ENCODE results near the gene SSR1.
"Not testable (repeated sequence)": the region's sequence is repeated elsewhere in the genome, so short reads cannot be mapped to it uniquely, and the experiment has no call there.

SSR1 gene

DNA sequence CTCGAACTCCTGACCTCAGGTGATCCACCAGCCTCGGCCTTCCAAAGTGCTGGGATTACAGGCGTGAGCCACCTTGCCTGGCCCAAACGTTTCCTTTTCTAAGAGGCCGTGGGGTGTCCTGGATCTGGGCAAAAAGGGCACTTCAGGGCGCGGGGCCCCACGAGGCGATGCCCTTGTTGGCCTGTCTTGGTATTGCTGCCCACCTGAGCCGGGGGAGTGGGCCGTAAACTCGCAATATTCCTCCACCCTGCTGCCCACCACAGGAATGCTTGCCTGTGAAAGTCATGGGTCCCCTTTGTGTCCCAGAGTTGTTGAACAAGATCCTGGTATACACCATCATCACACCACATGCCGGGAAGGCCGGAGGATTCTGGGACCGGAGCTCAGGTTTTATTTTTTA, 49.0 kb downstream of the SSR1 start:
- no peak for DNase-seq (ENCODE audit: low spot score)

GRCh38 chr6:7263519-7263805, 49.5 kb downstream of the SSR1 start:
- in situ Hi-C loops (cut with MboI; ENCODE audit: low sequenced_read_pairs, unreplicated experiment); DNase-seq (ENCODE audit: low spot score): not testable (repeated sequence)

More for the DNA sequence above, 49.0 kb downstream of the SSR1 start:
- no peak for TF ChIP-seq CTCF (IDR thresholded peaks at IDR 0.05; ENCODE audit: borderline replicate concordance, control extremely low read depth, extremely low read depth, insufficient read depth, missing control alignments)
- in situ Hi-C loops (cut with MboI; ENCODE audit: low sequenced_read_pairs, unreplicated experiment): no loop called here

- no peak for TF ChIP-seq CTCF (IDR thresholded peaks at IDR 0.05; ENCODE audit: borderline replicate concordance, control extremely low read depth, extremely low read depth, insufficient read depth, missing control alignments)
- no peak for DNase-seq (ENCODE audit: low spot score)
- in situ Hi-C loops (cut with MboI; ENCODE audit: low sequenced_read_pairs, unreplicated experiment): no loop called here
Observed at GRCh38 chr6:7262746-7263518, 50.1 kb downstream of the SSR1 start.

DNA sequence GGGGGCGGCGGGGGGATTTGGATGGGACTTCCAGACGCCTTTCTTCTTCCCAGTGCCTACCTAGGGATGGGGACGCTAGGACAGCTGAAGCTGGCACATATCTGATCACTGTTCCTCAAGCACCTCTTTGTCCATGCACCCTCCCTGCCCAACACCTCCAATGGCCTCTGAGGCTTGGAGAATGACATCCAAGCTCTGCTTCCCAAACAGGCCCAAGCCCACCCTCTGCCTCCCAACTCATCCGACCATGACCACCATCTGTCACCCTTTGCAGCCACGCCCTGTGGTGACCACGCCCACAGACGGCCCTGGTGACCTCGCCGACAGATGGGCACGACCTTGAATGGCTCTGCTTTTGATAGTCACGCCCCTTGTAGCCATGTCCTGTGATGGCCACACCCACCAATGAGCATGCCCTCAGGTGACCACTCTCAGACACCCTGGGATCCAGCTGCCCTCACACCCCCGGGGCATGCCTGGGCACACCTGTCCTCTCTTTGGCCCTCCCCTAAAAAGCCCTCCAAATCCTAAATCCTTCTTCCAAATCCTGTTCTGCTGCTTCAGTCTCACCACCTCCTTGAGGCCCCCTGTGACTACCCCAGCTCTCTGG, 51.0 kb downstream of the SSR1 start:
- in situ Hi-C loops (cut with MboI; ENCODE audit: low sequenced_read_pairs, unreplicated experiment): no loop called here
- no peak for TF ChIP-seq CTCF (IDR thresholded peaks at IDR 0.05; ENCODE audit: borderline replicate concordance, control extremely low read depth, extremely low read depth, insufficient read depth, missing control alignments)
- DNase-seq (ENCODE audit: low spot score): no peak

DNA sequence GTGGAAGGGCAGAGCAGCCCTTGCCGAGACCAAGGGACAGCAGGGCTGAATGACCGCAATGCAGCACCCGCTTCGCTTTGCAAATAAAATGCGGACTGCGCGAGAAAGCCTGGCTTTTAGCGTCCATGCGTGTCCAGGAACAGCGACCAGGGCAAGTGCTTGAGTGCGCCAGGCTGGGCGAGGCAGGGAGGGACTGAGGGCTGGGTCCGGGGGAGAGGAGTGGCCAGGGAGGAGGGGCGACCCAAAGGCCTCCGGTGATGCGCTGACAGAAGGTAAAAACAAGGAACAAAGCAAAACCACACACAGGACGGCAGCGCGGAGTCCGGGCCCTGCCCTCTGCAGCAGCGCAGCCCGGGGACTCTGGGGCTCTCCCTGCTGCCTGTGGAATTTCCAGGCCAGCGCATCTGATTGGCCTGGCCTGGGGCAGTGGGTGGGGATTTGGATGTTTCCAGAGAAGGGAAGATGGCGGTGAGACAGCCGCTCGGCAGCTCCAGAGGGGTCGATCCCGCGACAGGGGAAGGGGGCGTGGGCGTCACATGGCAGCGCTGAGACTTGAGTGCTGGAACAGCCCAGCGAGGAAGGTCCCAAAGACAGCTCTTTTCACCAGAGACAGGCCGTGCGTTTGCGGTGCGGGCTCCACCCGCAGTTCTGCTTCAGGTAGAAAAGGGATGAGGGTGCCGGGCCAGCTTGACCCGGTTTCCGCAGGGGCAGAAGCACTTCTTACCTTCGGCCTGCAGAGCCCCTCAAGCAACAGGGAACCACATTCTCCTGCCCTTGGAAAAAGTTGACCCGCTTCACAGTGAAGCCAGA, 51.8 kb downstream of the SSR1 start:
- peak; percentile 84 for DNase-seq (ENCODE audit: low spot score)
- TF ChIP-seq CTCF (IDR thresholded peaks at IDR 0.05; ENCODE audit: borderline replicate concordance, control extremely low read depth, extremely low read depth, insufficient read depth, missing control alignments): no peak
- in situ Hi-C loops (cut with MboI; ENCODE audit: low sequenced_read_pairs, unreplicated experiment): no loop called here

DNA sequence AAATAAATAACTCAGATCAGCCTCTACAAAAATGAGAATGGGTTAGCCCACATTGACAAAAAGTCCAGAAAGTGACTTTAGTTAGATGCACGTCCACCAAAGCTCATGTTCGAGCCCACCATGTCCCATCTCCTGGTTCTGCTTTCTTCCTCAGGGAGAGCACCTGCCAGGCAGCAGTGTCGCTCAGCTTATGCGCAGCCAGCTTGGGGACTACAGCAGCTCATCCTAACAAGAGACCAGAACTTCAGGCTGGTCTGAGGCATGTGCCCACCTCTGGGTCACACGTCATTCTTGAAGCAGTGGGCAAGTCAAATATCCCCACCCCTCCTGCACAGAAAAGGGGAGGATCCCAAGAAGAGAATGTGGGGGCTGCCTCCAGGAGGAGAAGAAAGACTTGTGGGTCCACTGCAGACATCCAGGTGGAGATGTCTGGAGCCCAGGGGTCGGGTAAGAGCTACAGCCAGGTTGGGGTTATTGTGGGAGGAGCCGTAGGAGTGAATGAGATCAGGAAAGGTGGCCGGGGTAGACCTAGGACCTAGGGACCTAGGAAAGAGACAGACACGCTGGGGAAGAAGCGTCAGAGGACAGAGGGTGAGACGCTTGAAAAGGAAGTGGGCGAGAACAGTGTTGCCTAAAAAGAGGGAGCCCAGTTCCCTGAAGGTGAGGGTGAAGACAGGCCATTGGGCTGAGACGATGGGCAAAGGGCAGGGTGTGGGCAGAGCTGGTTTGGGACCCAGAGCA, 52.5 kb downstream of the SSR1 start:
- in situ Hi-C loops (cut with MboI; ENCODE audit: low sequenced_read_pairs, unreplicated experiment): no loop called here
- no peak for TF ChIP-seq CTCF (IDR thresholded peaks at IDR 0.05; ENCODE audit: borderline replicate concordance, control extremely low read depth, extremely low read depth, insufficient read depth, missing control alignments)

More for the DNA sequence above, 52.5 kb downstream of the SSR1 start:
- DNase-seq (ENCODE audit: low spot score): no peak

Measured in GM13976 (cell line).